ENCODE data around the gene BARHL2.
A peak's percentile ranks its signal among the peaks of the same experiment; 100 is the strongest.

BARHL2 gene

GRCh38 chr1:90724926-90725656 lies 8.0 kb upstream of the BARHL2 start:
- no peaks in the 10 kb centered on the region for H3K79me1 ChIP-seq (ENCODE audit: low read depth, low read length)
- H3K4me2 ChIP-seq (ENCODE audit: insufficient read depth, low read length, poor library complexity, severe bottlenecking): peak overlapping the region; percentile 40
- no peak overlapping the region for H4K91ac ChIP-seq (ENCODE audit: low read depth, low read length, poor library complexity)
- H3K4ac ChIP-seq (ENCODE audit: low read length): no peak overlapping the region
- H3K27me3 ChIP-seq (ENCODE audit: control insufficient read depth in 3 of 3, insufficient read depth in 3 of 3, low read depth in 1 of 3, low read length in 3 of 3): peaks cover 57 to 99% (median 88%) of the 10 kb centered on the region in 3 experiments
- no peak overlapping the region for H2BK15ac ChIP-seq (ENCODE audit: low read length)
- no peak overlapping the region for H4K8ac ChIP-seq (ENCODE audit: low read depth, low read length)
- H3K23ac ChIP-seq (ENCODE audit: low read depth, low read length, poor library complexity): no peak overlapping the region
- no peak overlapping the region for H2AK5ac ChIP-seq (ENCODE audit: low read depth, low read length)
- no peak overlapping the region for H3K9ac ChIP-seq (ENCODE audit: low read depth, low read length, poor library complexity)
- peaks cover 0 to 10% of the 10 kb centered on the region in 2 donors for H3K9me3 ChIP-seq (replicated peaks in 1 of 2; ENCODE audit: control insufficient read depth in 2 of 2, insufficient read depth in 1 of 2, low read depth in 1 of 2, low read length in 2 of 2)
- no peak overlapping the region for H3K14ac ChIP-seq (ENCODE audit: low read length)
- H3K36me3 ChIP-seq (replicated peaks in 1 of 2; ENCODE audit: control insufficient read depth in 2 of 2, insufficient read depth in 2 of 2, low read length in 2 of 2): no peaks in the 10 kb centered on the region
- DNase-seq (ENCODE audit: low spot score): no peak
- peak overlapping the region in 1 of 2 donors; percentile 35 for H3K4me3 ChIP-seq (ENCODE audit: low read length in 2 of 2)
- no peak overlapping the region for H3K18ac ChIP-seq (ENCODE audit: low read length)
- H3K4me1 ChIP-seq (ENCODE audit: control insufficient read depth in 2 of 2, insufficient read depth in 1 of 2, low read depth in 1 of 2, low read length in 2 of 2): peaks cover 5 to 21% of the 10 kb centered on the region in 2 donors
- no peak overlapping the region for H3K27ac ChIP-seq (replicated peaks; ENCODE audit: low read length)
- no peak overlapping the region for H2BK12ac ChIP-seq (ENCODE audit: low read length)
- no CpG with 5 or more reads among the region's 52 CpGs for WGBS, 2 donors (ENCODE audit: extremely low coverage in 2 of 2, insufficient read length in 2 of 2, insufficient replicate concordance in 1 of 2)
- peak overlapping the region; percentile 89 for H2AFZ ChIP-seq (ENCODE audit: low read length)
- no peak overlapping the region for H2BK5ac ChIP-seq (ENCODE audit: low read length)
- no peak overlapping the region for H2BK120ac ChIP-seq (ENCODE audit: low read depth, low read length)

DNA sequence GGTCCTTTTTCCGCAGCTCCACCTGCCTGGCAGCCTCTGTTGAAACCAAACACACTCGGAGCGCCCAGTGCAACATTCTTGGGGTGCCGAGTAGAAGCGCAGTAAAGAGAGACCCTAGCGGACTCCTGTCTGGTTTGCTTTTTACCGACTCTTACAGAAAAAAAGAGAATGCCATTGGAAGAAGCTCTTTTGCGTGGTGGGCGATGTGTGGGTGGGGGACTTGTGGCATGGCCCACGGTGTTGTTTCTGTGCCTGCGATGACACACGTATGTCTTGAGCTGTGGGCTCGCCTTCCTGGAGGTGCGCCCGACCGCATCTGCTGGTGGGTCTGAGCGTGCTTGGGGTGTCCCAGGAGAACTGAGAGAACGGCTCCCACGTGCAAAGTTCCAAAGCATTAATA lies 7.3 kb upstream of the BARHL2 start:
- no peak overlapping the region for H2BK12ac ChIP-seq (ENCODE audit: low read length)
- no peak overlapping the region for H3K9ac ChIP-seq (ENCODE audit: low read depth, low read length, poor library complexity)
- H3K36me3 ChIP-seq (replicated peaks in 1 of 2; ENCODE audit: control insufficient read depth in 2 of 2, insufficient read depth in 2 of 2, low read length in 2 of 2): no peaks in the 10 kb centered on the region
- H3K14ac ChIP-seq (ENCODE audit: low read length): no peak overlapping the region
- H2BK120ac ChIP-seq (ENCODE audit: low read depth, low read length): no peak overlapping the region
- H3K23ac ChIP-seq (ENCODE audit: low read depth, low read length, poor library complexity): no peak overlapping the region
- no peak overlapping the region for H3K4ac ChIP-seq (ENCODE audit: low read length)
- no peak overlapping the region for H2BK5ac ChIP-seq (ENCODE audit: low read length)
- no peak overlapping the region for H2BK15ac ChIP-seq (ENCODE audit: low read length)
- no peak overlapping the region for H3K4me2 ChIP-seq (ENCODE audit: insufficient read depth, low read length, poor library complexity, severe bottlenecking)
- H3K27ac ChIP-seq (replicated peaks; ENCODE audit: low read length): no peak overlapping the region
- H3K9me3 ChIP-seq (replicated peaks in 1 of 2; ENCODE audit: control insufficient read depth in 2 of 2, insufficient read depth in 1 of 2, low read depth in 1 of 2, low read length in 2 of 2): peaks cover 0 to 10% of the 10 kb centered on the region in 2 donors
- H2AFZ ChIP-seq (ENCODE audit: low read length): no peak overlapping the region
- no CpG with 5 or more reads among the region's 19 CpGs for WGBS, 2 donors (ENCODE audit: extremely low coverage in 2 of 2, insufficient read length in 2 of 2, insufficient replicate concordance in 1 of 2)
- no peak overlapping the region for H2AK5ac ChIP-seq (ENCODE audit: low read depth, low read length)
- DNase-seq (ENCODE audit: low spot score): no peak
- peaks cover 60 to 100% (median 89%) of the 10 kb centered on the region in 3 experiments for H3K27me3 ChIP-seq (ENCODE audit: control insufficient read depth in 3 of 3, insufficient read depth in 3 of 3, low read depth in 1 of 3, low read length in 3 of 3)
- H4K8ac ChIP-seq (ENCODE audit: low read depth, low read length): no peak overlapping the region
- H3K4me1 ChIP-seq (ENCODE audit: control insufficient read depth in 2 of 2, insufficient read depth in 1 of 2, low read depth in 1 of 2, low read length in 2 of 2): peaks cover 1 to 19% of the 10 kb centered on the region in 2 donors
- no peak overlapping the region for H3K4me3 ChIP-seq (ENCODE audit: low read length in 2 of 2)
- no peak overlapping the region for H4K91ac ChIP-seq (ENCODE audit: low read depth, low read length, poor library complexity)
- H3K18ac ChIP-seq (ENCODE audit: low read length): no peak overlapping the region
- H3K79me1 ChIP-seq (ENCODE audit: low read depth, low read length): no peaks in the 10 kb centered on the region

DNA sequence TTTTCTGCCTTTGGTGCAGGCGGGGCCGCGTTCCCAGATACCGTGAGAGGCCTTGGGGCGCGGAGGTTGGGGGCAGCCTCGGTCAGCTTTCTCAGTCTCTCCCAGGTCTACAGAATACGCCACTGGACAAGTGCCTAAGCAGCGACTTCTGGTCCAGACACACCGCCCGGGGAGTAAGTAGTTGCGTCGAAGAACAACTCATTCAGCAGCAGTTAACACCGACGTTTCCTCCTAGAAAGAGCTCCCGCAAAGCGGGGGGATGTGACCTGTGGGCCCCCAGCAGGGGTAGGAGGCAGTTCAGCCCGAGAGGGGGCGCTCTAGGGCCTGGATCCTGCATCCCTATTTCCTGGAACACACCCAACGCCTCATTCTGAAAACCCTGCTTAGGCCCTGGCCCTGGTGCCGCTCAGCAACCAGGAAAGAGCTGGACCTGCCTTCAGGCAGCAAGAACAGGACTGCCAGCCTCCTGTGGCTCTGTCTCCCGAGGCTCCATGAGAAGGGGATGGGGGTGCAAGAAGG lies 6.5 kb upstream of the BARHL2 start:
- Histone ChIP-seq H3K4me1 (ENCODE audit: control insufficient read depth in 2 of 2, insufficient read depth in 1 of 2, low read depth in 1 of 2, low read length in 2 of 2) (peaks cover 5 to 15% of the 10 kb centered on the region in 2 donors), H3K27ac (replicated peaks; ENCODE audit: low read length) (no peak overlapping the region), H2BK5ac (ENCODE audit: low read length) (no peak overlapping the region), H3K27me3 (ENCODE audit: control insufficient read depth in 3 of 3, insufficient read depth in 3 of 3, low read depth in 1 of 3, low read length in 3 of 3) (peaks cover 63 to 100% (median 90%) of the 10 kb centered on the region in 3 experiments), H2BK15ac (ENCODE audit: low read length) (no peak overlapping the region), H4K91ac (ENCODE audit: low read depth, low read length, poor library complexity) (no peak overlapping the region), H3K4me2 (ENCODE audit: insufficient read depth, low read length, poor library complexity, severe bottlenecking) (no peak overlapping the region), H3K9ac (ENCODE audit: low read depth, low read length, poor library complexity) (no peak overlapping the region), H2AFZ (ENCODE audit: low read length) (no peak overlapping the region), H2AK5ac (ENCODE audit: low read depth, low read length) (no peak overlapping the region), H3K18ac (ENCODE audit: low read length) (no peak overlapping the region), H3K23ac (ENCODE audit: low read depth, low read length, poor library complexity) (peak overlapping the region; percentile 30), H2BK12ac (ENCODE audit: low read length) (no peak overlapping the region), H3K4ac (ENCODE audit: low read length) (no peak overlapping the region), H4K8ac (ENCODE audit: low read depth, low read length) (no peak overlapping the region), H3K4me3 (ENCODE audit: low read length in 2 of 2) (no peak overlapping the region), H2BK120ac (ENCODE audit: low read depth, low read length) (no peak overlapping the region), H3K14ac (ENCODE audit: low read length) (no peak overlapping the region), H3K36me3 (replicated peaks in 1 of 2; ENCODE audit: control insufficient read depth in 2 of 2, insufficient read depth in 2 of 2, low read length in 2 of 2) (no peaks in the 10 kb centered on the region), H3K79me1 (ENCODE audit: low read depth, low read length) (no peaks in the 10 kb centered on the region), H3K9me3 (replicated peaks in 1 of 2; ENCODE audit: control insufficient read depth in 2 of 2, insufficient read depth in 1 of 2, low read depth in 1 of 2, low read length in 2 of 2) (peaks cover 0 to 10% of the 10 kb centered on the region in 2 donors)
- WGBS, 2 donors (ENCODE audit: extremely low coverage in 2 of 2, insufficient read length in 2 of 2, insufficient replicate concordance in 1 of 2): no CpG with 5 or more reads among the region's 22 CpGs
- no peak for DNase-seq (ENCODE audit: low spot score)

- no peaks in the 10 kb centered on the region for H3K36me3 ChIP-seq (replicated peaks in 1 of 2; ENCODE audit: control insufficient read depth in 2 of 2, insufficient read depth in 2 of 2, low read length in 2 of 2)
- H2AFZ ChIP-seq (ENCODE audit: low read length): no peak overlapping the region
- H2BK12ac ChIP-seq (ENCODE audit: low read length): no peak overlapping the region
- H2AK5ac ChIP-seq (ENCODE audit: low read depth, low read length): no peak overlapping the region
- H3K79me1 ChIP-seq (ENCODE audit: low read depth, low read length): no peaks in the 10 kb centered on the region
- no peak overlapping the region for H4K91ac ChIP-seq (ENCODE audit: low read depth, low read length, poor library complexity)
- no peak overlapping the region for H3K9ac ChIP-seq (ENCODE audit: low read depth, low read length, poor library complexity)
- no CpG with 5 or more reads among the region's 12 CpGs for WGBS, 2 donors (ENCODE audit: extremely low coverage in 2 of 2, insufficient read length in 2 of 2, insufficient replicate concordance in 1 of 2)
- no peak overlapping the region for H3K18ac ChIP-seq (ENCODE audit: low read length)
- no peak overlapping the region for H3K4me2 ChIP-seq (ENCODE audit: insufficient read depth, low read length, poor library complexity, severe bottlenecking)
- no peak overlapping the region for H3K14ac ChIP-seq (ENCODE audit: low read length)
- H3K27ac ChIP-seq (replicated peaks; ENCODE audit: low read length): no peak overlapping the region
- peaks cover 65 to 100% (median 90%) of the 10 kb centered on the region in 3 experiments for H3K27me3 ChIP-seq (ENCODE audit: control insufficient read depth in 3 of 3, insufficient read depth in 3 of 3, low read depth in 1 of 3, low read length in 3 of 3)
- H3K4me1 ChIP-seq (ENCODE audit: control insufficient read depth in 2 of 2, insufficient read depth in 1 of 2, low read depth in 1 of 2, low read length in 2 of 2): peaks cover 8 to 13% of the 10 kb centered on the region in 2 donors
- no peak overlapping the region for H2BK15ac ChIP-seq (ENCODE audit: low read length)
- H3K23ac ChIP-seq (ENCODE audit: low read depth, low read length, poor library complexity): no peak overlapping the region
- no peak overlapping the region for H4K8ac ChIP-seq (ENCODE audit: low read depth, low read length)
- H3K4me3 ChIP-seq (ENCODE audit: low read length in 2 of 2): no peak overlapping the region
- H2BK120ac ChIP-seq (ENCODE audit: low read depth, low read length): no peak overlapping the region
- H3K4ac ChIP-seq (ENCODE audit: low read length): no peak overlapping the region
- DNase-seq (ENCODE audit: low spot score): no peak
- H3K9me3 ChIP-seq (replicated peaks in 1 of 2; ENCODE audit: control insufficient read depth in 2 of 2, insufficient read depth in 1 of 2, low read depth in 1 of 2, low read length in 2 of 2): peaks cover 0 to 10% of the 10 kb centered on the region in 2 donors
- H2BK5ac ChIP-seq (ENCODE audit: low read length): no peak overlapping the region
Observed at GRCh38 chr1:90722874-90723589, 5.9 kb upstream of the BARHL2 start.
